ENCODE measurements around the gene ITPR2.

DNA sequence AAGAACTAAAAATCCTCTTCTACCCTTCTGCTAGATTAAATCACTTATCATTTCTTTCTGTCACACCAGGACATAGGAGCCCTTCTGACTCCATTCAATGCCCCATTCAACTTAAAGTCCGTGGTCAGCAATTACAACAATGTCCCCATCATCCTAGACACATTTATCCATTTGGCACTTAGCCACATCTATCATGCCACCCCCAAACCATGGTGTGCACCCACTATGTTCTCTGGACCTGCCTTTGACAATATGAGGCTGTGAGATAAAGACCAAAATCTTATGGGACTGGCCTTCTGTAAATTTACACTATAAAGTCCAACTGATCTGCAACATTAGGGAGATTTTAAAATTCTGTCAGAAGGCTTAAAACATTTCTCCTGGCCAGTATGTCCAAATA, 533.2 kb downstream of the ITPR2 start:
- TF ChIP-seq, protein P1, sequence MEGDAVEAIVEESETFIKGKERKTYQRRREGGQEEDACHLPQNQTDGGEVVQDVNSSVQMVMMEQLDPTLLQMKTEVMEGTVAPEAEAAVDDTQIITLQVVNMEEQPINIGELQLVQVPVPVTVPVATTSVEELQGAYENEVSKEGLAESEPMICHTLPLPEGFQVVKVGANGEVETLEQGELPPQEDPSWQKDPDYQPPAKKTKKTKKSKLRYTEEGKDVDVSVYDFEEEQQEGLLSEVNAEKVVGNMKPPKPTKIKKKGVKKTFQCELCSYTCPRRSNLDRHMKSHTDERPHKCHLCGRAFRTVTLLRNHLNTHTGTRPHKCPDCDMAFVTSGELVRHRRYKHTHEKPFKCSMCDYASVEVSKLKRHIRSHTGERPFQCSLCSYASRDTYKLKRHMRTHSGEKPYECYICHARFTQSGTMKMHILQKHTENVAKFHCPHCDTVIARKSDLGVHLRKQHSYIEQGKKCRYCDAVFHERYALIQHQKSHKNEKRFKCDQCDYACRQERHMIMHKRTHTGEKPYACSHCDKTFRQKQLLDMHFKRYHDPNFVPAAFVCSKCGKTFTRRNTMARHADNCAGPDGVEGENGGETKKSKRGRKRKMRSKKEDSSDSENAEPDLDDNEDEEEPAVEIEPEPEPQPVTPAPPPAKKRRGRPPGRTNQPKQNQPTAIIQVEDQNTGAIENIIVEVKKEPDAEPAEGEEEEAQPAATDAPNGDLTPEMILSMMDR (IDR thresholded peaks at IDR 0.05; ENCODE audit: low read depth, low read length, missing input control): no peak
- TF ChIP-seq, protein P2, sequence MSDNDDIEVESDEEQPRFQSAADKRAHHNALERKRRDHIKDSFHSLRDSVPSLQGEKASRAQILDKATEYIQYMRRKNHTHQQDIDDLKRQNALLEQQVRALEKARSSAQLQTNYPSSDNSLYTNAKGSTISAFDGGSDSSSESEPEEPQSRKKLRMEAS (IDR thresholded peaks at IDR 0.05): no peak
- TF ChIP-seq RXRA (IDR thresholded peaks at IDR 0.05): no peak
- TF ChIP-seq, protein P3, sequence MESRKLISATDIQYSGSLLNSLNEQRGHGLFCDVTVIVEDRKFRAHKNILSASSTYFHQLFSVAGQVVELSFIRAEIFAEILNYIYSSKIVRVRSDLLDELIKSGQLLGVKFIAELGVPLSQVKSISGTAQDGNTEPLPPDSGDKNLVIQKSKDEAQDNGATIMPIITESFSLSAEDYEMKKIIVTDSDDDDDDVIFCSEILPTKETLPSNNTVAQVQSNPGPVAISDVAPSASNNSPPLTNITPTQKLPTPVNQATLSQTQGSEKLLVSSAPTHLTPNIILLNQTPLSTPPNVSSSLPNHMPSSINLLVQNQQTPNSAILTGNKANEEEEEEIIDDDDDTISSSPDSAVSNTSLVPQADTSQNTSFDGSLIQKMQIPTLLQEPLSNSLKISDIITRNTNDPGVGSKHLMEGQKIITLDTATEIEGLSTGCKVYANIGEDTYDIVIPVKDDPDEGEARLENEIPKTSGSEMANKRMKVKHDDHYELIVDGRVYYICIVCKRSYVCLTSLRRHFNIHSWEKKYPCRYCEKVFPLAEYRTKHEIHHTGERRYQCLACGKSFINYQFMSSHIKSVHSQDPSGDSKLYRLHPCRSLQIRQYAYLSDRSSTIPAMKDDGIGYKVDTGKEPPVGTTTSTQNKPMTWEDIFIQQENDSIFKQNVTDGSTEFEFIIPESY (IDR thresholded peaks at IDR 0.05): no peak
- TF ChIP-seq TAF1 (conservative IDR thresholded peaks at IDR 0.05): no peak
- TF ChIP-seq RAD21 (IDR thresholded peaks at IDR 0.05): no peak
- TF ChIP-seq, protein P4, sequence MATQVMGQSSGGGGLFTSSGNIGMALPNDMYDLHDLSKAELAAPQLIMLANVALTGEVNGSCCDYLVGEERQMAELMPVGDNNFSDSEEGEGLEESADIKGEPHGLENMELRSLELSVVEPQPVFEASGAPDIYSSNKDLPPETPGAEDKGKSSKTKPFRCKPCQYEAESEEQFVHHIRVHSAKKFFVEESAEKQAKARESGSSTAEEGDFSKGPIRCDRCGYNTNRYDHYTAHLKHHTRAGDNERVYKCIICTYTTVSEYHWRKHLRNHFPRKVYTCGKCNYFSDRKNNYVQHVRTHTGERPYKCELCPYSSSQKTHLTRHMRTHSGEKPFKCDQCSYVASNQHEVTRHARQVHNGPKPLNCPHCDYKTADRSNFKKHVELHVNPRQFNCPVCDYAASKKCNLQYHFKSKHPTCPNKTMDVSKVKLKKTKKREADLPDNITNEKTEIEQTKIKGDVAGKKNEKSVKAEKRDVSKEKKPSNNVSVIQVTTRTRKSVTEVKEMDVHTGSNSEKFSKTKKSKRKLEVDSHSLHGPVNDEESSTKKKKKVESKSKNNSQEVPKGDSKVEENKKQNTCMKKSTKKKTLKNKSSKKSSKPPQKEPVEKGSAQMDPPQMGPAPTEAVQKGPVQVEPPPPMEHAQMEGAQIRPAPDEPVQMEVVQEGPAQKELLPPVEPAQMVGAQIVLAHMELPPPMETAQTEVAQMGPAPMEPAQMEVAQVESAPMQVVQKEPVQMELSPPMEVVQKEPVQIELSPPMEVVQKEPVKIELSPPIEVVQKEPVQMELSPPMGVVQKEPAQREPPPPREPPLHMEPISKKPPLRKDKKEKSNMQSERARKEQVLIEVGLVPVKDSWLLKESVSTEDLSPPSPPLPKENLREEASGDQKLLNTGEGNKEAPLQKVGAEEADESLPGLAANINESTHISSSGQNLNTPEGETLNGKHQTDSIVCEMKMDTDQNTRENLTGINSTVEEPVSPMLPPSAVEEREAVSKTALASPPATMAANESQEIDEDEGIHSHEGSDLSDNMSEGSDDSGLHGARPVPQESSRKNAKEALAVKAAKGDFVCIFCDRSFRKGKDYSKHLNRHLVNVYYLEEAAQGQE (IDR thresholded peaks at IDR 0.05): no peak
- TF ChIP-seq YY1 (IDR thresholded peaks at IDR 0.05): no peak
- no peak for TF ChIP-seq SP1 (IDR thresholded peaks at IDR 0.05)
- no peak for TF ChIP-seq FOXA1 (IDR thresholded peaks at IDR 0.05)
- no peak for TF ChIP-seq HNF4G (IDR thresholded peaks at IDR 0.05)
- no peak for TF ChIP-seq JUND (IDR thresholded peaks at IDR 0.05)
- no peak for TF ChIP-seq EGR1 (IDR thresholded peaks at IDR 0.05; ENCODE audit: low read depth in 2 of 2)
